Epidermal melanocyte (primary cell): ENCODE data around the gene ATP6V1A.

Experiments used
- DNase-seq: peaks from one replicate; pipeline ENCODE4 v3.0.0; 2011; ENCODE audit warnings: low spot score; ENCODE audit not compliant: insufficient read length

The ATP6V1A gene

DNA sequence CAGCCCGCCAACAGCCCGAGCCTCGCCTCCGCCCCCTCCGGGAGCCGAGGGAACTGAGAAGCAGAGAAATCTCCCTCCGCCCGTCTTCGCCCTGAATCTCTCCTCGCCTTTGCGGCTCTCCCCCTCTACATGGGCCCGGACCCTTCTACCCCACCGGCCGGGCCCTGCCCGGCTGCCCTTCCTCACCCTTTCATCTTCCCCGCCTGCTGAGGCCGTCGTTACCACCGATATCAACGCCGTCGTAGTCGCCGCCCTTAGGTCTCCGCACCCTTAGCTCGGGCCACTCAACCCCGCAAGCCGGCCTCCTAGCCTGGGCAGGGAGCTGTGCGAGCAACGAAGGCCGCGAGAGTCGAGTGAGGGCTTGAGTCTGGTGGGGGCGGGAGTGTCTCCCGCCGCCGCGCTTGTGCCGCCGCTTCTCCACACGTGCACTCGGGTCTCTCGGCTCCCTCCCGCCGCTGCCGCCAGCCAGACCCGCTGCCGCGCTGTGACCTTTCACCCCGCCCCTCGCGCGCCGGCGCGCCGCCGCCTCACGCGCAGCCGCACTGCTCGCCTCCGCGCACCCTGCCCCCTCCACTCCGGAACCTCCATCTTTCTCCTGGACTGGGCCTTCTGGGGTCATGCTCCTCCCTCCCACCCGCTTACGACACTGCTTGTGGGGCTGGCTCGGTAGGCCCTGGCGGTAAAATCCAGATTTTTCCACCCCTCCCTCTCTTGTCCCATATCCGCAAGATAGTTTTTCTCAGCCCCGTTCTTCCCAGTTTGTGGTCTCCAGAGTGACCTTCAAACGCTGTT, 883 bp upstream of the ATP6V1A start, which contains the start of gene NAA50:
TSS of gene NAA50 (minus strand) at position 494 of the 792 bp plus-strand sequence. CDS start at position 194, 300 bp downstream.
- peak; percentile 78 for DNase-seq

DNA sequence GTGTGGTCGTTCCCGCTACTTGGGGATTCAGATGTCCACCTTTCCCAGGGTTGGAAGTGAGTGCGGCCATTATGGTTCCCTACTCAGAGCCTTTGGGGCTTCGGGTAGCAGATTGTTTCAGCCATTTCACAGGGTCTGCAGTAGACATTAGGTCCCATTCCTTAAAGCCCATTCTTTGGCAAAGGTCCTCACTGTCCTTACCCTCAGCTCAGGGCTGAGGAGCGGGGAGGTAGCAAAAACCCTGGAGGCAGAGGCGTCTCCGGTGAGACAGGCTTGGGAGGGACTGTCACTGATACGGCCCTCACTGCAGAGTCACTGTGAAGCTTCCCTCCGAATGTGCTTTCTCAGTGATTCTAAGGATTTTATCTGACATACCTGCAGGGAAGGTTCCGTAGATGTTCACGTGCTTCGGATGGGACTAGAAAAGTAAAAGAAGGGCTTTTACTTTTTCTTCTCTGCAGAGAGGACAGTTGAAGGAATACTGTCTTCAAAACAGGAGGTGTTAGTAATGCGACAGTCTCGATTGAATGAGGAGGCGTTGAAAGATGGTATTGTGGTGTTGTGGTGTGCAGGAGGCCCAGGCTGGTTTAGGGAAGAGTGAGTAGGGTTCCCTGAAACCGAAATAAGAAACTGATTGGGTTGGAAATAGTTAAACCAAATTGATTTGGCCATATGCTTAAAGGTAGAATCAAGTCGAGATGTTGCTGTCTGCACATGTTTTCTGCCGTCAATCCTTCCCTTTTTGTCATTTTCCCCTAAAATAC, 630 bp downstream of the ATP6V1A start:
- DNase-seq = no peak

DNA sequence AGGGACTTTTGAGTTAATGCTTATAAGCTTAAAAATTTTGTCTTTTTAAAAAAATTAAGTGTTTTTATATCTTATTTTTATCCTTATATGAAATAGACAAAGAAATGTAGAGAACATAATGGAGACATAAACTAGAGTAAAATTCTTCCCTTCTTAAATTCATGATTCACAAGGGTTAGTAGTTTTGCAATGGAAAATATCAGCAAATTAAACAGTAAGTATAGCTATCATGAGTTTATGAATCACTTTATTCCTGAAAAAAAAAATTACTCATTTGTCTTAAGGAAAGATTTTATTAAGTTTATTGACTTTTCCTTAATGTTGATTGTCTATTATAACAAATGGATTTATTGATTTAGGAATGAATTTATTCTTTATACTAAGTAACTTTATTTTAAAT, 4.3 kb downstream of the ATP6V1A start:
- no peak for DNase-seq

DNA sequence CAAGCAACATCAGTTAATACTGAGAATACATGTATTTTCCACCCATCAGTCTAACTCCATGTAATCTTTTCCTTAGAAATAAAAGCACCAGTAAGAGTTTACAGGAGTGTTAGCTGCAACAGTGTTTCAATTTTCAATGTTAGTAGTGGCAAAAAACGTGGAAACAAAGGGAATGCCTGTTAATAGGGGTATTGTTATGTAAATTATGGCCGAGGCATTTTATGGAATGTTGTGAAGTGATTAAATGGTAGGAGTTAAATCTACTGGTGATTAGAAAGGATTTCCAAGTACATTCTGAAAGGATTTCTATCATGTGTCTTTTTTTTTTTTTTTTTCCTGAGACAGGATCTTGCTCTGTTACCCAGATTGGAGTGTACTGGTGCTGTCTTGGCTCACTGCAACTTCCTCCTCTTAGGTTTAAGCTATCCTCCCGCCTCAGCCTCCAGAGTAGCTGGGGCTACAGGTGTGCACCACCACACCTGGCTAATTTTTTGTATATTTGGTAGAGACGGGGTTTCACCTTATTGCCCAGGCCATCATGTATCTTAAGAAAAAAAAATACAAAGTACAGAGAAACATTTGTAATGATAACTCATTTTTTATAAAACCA, 6.6 kb downstream of the ATP6V1A start:
- no peak for DNase-seq

DNA sequence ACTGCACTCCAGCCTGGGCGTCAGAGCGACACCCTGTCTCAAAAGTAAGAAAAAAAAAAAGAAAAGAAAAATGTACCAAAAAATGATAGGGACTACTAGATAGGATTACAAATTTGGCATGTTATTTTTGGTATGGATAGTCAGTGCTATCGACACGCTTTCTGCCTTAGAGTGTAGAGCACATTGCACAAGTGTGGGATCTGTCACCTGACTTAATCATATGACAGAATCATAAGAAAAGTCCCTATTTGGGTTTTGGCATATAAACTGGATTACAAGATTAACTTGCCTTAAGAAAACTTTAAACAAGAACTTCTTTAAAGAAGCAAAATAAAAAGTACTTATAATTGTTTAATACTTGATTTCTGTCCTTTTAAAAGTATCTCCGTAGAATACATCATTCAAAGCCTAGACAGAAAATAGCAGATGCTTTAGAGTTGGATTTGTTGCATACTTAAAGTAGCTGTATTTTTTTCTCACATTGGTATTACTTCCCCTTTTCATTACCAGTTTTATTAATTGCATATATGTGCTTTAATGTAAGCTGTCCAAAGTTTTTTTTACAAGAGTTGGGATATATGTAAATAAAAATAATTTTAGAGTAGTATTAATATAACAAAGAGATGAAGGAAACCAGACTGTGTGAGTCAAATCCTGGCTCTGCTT, 7.8 kb downstream of the ATP6V1A start:
- no peak for DNase-seq

DNA sequence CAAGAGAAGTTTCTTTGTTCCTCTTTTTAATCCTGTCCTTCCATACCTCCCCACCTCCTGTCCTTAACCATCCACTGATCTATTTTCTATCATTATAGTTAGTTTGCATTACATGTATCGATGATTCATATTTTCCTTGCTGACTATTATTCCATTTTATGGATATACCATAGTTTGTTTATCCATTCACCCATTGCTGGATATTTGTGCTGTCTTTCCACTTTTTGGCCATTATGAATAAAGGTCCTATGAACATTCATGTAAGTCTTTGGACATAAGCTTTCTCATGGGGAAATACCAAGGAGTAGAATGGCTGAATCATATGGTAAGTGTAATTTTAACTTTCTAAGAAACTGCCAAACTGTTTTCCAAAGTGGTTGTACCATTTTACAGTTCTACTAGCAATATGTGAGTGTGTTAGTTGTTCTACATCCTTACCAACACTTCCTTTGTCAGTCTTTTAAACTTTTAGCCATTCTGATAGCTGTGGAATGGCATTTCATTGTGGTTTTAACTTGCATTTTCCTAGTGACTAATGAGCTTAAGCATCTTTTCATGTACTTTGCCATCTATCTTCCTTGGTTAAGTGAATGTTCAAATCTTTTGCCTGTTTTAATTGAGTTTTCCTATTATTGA, 11.7 kb downstream of the ATP6V1A start:
- no peak for DNase-seq

DNA sequence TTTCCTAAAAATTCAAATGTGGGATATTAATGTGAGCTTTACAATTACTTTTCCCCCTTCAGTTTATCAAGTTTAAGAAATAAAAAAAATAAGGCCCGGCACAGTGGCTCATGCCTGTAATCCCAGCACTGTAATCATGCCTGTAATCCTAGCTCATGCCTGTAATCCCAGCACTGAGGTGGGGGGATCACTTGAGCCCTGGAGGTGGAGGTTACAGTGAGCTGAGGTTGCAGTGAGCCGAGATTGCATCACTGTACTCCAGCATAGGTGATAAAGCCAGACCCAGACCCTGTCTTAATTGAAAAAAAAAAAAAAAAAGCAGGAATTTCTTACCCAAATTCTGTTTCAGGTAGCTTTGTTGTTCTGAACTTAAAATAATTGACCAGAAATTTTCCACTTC, 17.9 kb downstream of the ATP6V1A start:
- DNase-seq = no peak

DNA sequence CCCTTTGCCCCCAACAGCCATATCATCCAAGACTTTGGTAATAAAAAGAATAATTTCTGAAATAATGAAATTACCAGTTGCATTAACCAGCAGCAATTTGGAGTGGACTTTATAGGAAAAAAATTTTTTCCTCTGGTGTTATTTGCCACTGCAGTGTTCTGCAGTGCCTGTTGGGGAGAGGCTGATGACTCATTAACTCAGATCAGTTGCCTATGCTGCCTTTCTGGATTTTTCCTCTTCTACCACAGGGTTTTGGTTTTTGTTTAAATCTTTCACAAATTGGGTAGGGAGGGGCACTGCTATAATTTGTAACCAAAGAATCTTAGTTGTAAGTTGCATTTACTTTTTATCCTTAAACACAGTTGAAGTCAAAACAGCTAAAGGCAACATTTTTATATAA, 22.7 kb downstream of the ATP6V1A start:
- peak; percentile 39 for DNase-seq

DNA sequence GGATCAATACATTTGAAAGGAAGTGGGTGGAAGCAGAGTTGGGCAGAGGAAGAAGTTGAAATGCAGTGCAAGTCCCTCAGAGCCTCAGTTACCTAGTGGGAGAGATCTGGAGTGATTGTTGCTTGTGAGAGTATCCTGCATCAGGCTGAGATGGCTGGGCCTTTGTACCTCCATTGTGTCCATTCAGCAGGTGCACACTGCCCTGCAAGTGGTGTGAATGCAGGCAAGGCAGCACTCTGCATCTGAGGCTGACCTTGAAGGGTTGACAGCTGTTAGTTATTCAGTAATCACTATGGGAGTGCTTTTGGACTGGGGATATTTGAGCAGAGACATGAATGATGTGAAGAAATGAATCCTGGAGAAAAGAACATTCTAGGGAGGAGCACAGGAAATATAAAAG, 25.2 kb downstream of the ATP6V1A start:
- no peak for DNase-seq

DNA sequence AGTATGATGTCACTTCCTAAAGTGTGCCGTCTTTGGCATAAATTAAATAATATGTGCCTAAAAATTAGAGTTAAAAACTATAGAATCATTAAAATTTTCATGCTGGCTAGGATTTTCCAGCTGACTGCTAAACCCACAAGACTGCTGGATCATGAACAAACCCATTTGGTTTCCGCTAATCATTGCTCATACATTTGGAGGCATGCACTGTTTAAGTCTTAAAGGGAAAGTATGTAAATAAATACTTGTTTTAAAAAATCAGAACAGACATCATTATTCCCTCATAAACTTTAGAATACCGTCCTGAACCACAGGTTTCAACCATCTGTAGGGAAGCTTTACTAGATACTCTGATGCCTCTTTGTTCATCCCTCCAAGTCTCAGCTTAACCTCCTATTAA, 26.5 kb downstream of the ATP6V1A start:
- no peak for DNase-seq

DNA sequence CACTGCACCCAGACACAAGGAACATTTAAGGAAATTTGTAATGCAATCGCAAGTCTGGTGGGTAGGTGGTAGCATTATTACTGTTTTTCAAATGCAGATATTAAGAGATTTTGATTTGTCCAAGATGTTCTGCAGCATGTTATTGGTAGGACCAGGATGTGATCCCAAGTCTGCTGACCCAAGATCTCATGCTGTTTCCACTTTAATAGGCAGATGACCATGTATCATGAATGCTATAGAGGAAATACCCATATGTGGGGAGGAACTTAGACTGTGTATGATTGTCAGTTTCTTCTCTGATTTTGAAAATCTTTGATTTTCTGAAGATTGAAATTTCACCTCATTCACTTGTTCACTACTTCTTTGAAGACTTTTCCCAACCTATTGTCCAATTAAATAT, 28.7 kb downstream of the ATP6V1A start:
- no peak for DNase-seq

DNA sequence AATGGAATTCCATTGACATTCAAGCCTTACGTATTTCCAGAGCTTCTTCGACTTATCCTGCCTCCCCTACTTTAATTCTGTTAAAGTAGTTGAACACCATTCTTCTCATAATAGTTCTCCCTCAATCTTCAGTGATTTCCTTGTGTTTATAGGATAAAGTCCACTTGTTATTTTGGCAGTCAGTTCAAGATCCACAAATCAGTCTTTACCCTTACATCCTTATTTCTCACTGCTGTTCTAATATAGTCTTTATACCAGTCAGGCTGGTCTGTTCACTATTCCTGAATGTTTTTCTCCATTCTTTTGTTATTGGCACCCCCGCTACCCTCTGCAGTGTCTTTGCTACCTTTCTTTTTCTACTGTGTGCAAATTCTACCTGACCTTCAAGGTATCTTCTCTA, 29.7 kb downstream of the ATP6V1A start:
- no peak for DNase-seq

DNA sequence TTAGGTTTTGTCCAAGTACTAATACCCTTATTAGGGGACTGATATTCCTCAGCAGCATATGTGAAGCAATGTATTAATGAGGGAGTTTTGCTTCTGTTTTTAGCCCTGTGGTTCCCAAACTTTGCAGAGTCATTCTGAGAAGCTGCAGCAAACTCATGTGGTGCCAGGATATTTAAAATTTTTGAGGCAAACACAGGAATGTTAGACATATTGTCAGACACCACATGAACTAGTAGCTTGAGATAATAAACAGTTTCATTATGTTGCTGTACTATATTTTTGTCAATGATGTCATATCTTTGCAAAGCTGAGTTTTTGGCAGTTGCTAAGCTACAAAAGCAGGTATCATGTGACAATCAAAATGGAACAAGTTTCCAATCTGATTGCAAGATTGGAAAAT, 36.6 kb downstream of the ATP6V1A start:
- peak; percentile 57 for DNase-seq

DNA sequence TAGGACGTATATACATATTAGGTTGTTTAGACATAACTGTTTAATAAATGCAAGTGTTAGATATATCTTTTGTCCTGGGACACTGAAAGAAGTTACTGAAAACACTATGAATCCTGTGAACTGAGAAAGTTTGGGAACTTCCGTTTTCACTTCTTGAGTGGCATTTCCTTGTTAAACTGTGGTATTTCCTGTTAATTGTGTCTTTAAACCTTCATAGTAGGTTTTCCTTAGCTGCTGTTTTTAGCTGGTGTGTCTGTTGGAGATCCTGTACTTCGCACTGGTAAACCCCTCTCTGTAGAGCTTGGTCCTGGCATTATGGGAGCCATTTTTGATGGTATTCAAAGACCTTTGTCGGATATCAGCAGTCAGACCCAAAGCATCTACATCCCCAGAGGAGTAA, 37.1 kb downstream of the ATP6V1A start:
- DNase-seq = no peak

DNA sequence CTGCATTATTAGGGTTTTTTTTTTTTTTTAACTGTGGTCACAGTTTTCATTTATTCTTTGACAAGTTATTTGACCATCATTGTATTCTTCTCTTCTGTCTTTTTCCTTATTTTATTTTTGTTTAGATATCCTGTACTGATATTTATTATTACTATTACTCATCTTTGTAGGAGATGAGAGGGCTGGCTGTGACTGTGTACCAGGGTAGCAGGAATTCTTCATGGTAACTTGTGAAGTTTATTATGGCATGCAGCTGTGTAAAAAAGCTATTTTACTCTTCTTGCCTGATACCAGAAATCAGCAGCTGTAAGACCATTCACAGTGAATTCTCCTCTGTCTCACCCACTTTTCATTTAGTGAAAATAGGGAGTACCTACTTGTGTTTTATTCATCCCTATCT, 44.5 kb downstream of the ATP6V1A start:
- no peak for DNase-seq

DNA sequence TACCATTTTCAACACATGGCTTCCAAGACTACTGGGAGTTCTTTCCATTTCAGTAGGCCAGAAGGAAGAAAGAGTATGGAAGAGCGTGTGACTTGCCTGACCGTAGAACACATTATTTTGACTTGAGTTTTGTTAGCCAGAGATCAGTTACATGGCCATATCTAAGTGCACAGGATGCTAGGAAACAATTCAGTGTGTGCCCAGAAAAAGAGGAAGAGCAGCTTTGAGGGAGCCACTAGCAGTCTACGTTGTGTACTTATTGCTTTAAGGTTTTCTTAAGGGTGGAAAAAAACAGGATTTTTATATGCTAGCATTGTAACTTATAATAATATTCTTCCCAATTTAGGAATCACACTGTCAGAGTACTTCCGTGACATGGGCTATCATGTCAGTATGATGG, 47.7 kb downstream of the ATP6V1A start:
- no peak for DNase-seq

DNA sequence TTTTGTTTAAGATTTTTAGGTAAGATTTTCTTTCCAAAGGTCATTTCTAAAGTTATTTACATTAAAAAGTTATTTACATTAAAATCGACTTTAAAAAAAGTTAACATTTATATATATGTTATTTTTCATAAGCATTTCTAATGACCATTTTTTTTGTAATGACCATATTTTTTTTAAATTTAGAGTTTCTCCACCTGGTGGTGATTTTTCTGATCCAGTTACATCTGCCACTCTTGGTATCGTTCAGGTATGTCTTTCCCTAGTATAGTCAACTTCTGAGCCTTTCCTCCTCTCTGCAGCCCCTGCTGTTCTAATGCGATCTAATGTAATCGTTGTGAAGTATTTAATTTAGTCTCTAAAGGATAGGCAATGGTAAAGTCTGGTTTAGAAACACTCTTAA, 48.9 kb downstream of the ATP6V1A start:
- no peak for DNase-seq

DNA sequence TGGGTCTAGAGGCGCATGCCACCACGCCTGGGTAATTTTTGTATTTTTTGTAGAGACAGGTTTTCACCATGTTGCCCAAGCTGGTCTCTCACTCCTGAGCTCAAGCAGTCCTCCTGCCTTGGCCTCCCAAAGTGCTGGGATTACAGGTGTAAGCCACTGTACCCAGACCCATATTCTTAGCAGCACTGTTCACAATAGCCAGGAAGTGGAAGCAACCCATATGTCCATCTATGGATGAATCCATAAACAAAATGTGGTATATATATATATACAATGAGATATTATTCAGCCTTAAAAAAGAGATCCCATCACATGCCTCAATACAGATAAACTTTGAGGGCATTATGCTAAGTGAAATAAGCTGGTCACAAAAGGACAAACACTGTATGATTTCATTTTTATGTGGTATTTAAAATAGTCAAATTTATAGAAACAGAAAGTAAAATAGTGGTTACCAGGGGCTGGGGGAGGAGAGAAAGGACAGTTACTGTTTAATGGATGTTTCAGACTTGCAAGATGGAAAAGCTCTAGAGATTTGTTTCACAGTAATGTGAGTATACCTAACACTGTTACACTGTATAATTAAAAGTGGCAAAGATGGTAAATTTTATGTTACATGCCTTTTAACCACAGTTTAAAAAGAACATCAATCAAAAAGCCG, 56.1 kb downstream of the ATP6V1A start:
- no peak for DNase-seq

DNA sequence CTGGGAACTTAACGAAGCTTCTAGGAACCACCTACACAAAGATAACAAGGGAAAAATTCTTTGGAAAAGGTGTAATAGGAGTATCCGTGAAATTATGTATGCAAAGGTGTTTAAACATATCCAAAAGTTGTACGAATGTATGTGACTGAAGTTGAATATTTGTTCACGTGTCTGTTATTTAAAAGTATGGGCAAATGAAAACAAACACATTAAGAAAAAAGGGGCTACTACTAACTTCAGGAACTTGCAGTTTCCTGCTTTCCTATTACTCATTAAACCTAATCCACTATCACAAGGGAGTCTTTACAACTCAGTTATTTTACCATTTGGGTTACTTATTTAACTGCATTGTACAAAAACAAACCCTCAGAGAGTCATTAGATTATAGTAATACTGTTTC, 57.8 kb downstream of the ATP6V1A start:
- no peak for DNase-seq

DNA sequence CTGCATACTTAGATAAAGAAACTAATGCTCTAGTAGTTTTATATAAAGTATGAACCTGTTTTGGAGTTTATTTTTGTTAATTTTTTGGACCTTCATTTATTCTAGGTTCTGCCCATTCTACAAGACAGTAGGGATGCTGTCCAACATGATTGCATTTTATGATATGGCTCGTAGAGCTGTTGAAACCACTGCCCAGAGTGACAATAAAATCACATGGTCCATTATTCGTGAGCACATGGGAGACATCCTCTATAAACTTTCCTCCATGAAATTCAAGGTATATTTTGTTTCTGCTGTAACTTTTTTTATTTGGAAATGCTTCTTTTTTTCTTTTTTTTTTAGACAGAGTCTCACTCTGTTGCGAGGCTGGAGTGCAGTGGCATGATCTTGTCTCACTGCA, 58.4 kb downstream of the ATP6V1A start:
- DNase-seq = no peak

DNA sequence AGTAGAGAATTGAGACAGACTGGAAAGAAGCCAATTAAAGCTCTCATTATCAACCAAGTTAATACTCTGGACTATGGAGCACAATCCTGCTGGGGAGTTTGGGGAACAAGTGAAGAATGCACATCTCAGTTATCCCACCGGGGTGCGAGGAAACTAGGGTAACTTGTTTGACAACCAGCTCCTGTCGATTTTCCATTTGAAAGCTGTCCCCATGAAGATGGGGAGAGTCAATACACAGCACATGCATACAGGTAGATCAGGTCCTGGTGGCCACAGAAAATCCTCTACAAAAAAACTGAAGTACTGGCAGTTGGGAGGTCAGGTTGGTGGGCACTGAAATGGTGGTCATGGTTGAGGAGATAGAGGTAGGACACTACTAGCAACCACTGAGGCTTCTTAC, 66.0 kb downstream of the ATP6V1A start:
- DNase-seq = no peak
